ENCODE results near the gene BICDL1. TPM values are rescaled to one million over a fixed set of nuclear protein-coding genes. Genes with fewer than 3 reads are reported as not detected.

Gene BICDL1
- total and polyA plus RNA-seq, 2 donors (not counting 3 experiments of a cell fraction or from before 2014, with no cell fraction given), result 0.19 TPM; not detected in 1

DNA sequence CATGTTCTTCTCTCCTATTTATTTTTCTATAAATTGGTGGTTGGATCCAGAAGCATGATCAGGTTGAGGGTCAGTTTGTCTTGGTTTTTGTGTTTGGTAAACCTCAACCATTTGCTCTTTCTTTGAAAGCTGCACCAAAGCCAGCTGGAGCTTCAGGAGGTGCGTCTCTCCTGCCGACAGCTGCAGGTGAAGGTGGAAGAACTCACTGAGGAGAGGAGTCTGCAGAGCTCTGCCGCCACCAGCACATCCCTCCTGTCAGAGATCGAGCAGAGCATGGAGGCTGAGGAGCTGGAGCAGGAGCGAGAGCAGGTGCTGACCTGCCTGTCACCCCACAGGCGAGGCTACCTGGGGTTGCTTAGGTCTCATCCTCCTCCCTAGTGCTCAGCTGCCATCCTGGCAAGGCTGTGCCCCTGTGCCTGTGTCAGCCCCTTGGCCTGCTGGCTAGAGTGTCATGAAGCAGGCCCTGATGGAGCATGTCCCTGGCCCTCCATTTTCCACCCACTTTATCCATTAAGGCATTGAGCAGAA is 82.5 kb downstream of the BICDL1 start:
- Histone ChIP-seq H3K79me2 (ENCODE audit: control insufficient read depth, insufficient read depth, low read length) (no peaks in the 10 kb centered on the region), H3K9ac (replicated peaks; ENCODE audit: extremely low read depth, insufficient read depth, low read length) (no peak overlapping the region), H4K20me1 (replicated peaks; ENCODE audit: control insufficient read depth, extremely low read depth, insufficient read depth, low read length) (no peaks in the 10 kb centered on the region), H3K27me3 (ENCODE audit: control insufficient read depth in 2 of 2, insufficient read depth in 2 of 2, low read length in 2 of 2) (peaks cover 2 to 3% of the 10 kb centered on the region in 2 experiments), H3K4me2 (ENCODE audit: insufficient read depth, low read length) (no peak overlapping the region), H3K27ac (ENCODE audit: insufficient read depth, low read depth, low read length) (no peak overlapping the region), H3K36me3 (ENCODE audit: control insufficient read depth in 2 of 2, extremely low read depth in 1 of 2, insufficient read depth in 2 of 2, low read length in 2 of 2) (no peaks in the 10 kb centered on the region), H3K4me1 (ENCODE audit: control insufficient read depth, extremely low read depth, insufficient read depth, low read length) (no peaks in the 10 kb centered on the region), H3K9me1 (replicated peaks; ENCODE audit: control insufficient read depth, extremely low read depth, insufficient read depth, low read length) (no peaks in the 10 kb centered on the region), H3K4me3 (replicated peaks in 1 of 3; ENCODE audit: insufficient read depth in 1 of 3, low read depth in 1 of 3, low read length in 3 of 3) (no peak overlapping the region), H2AFZ (ENCODE audit: low read depth, low read length) (no peak overlapping the region), H3K9me3 (replicated peaks; ENCODE audit: control insufficient read depth, insufficient read depth, low read length) (no peaks in the 10 kb centered on the region)
- dilution Hi-C loops (cut with MboI; ENCODE audit: extremely low pct_ligation_motif_present, low sequenced_read_pairs) (no loop called here), intact Hi-C loops (cut with micrococcal nuclease) (no loop called here)
- CTCF ChIA-PET, result no interaction called here
- POLR2A ChIA-PET, result no interaction called here
- DNase-seq (ENCODE audit: low read depth, low spot score) (no peak), FAIRE-seq (no peak)
- no TSS peak for BruUV-seq (replicated peaks)
- TF ChIP-seq POLR2A (IDR thresholded peaks at IDR 0.05; ENCODE audit: low read depth, low read length) (no peak), JUN (IDR thresholded peaks at IDR 0.05; ENCODE audit: borderline replicate concordance, insufficient read depth, insufficient read length, low read depth) (no peak), POLR2AphosphoS5 (IDR thresholded peaks at IDR 0.05; ENCODE audit: insufficient read depth, low read depth, low read length) (no peak)

DNA sequence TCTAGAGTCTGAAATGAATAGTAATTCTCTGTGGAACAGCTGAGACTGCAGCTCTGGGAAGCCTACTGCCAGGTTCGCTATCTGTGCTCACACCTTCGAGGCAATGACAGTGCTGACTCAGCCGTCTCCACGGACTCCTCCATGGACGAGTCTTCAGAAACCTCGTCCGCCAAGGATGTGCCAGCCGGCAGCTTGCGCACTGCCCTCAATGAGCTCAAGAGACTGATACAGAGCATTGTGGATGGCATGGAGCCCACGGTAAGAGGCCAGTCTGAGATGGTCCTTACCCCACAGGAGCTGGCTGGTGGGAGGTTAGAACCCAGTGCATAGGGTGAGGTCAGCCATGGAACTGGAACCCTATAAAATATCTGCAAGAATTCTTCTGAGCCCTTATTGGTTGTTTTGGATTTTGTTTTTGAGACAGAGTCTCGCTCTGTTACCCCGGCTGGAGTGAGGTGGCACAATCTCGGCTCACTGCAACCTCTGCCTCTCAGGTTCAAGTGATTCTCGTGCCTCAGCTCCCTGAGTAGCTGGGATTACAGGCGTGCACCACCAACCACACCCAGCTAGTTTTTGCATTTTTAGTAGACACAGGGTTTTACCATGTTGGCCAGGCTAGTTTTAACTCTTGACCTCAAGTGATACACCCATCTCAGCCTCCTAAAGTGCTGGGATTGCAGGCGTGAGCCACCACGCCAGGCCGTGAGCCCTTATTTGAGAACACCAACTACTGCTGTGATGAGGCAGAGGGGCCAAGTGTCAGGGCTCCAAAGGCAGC is 83.6 kb downstream of the BICDL1 start:
- Histone ChIP-seq H3K36me3 (ENCODE audit: control insufficient read depth in 2 of 2, extremely low read depth in 1 of 2, insufficient read depth in 2 of 2, low read length in 2 of 2) (no peaks in the 10 kb centered on the region), H3K9ac (replicated peaks; ENCODE audit: extremely low read depth, insufficient read depth, low read length) (no peak overlapping the region), H3K4me3 (replicated peaks in 1 of 3; ENCODE audit: insufficient read depth in 1 of 3, low read depth in 1 of 3, low read length in 3 of 3) (no peak overlapping the region), H3K9me1 (replicated peaks; ENCODE audit: control insufficient read depth, extremely low read depth, insufficient read depth, low read length) (no peaks in the 10 kb centered on the region), H3K27ac (ENCODE audit: insufficient read depth, low read depth, low read length) (no peak overlapping the region), H4K20me1 (replicated peaks; ENCODE audit: control insufficient read depth, extremely low read depth, insufficient read depth, low read length) (no peaks in the 10 kb centered on the region), H3K9me3 (replicated peaks; ENCODE audit: control insufficient read depth, insufficient read depth, low read length) (no peaks in the 10 kb centered on the region), H3K79me2 (ENCODE audit: control insufficient read depth, insufficient read depth, low read length) (no peaks in the 10 kb centered on the region), H3K27me3 (ENCODE audit: control insufficient read depth in 2 of 2, insufficient read depth in 2 of 2, low read length in 2 of 2) (peaks cover 0 to 1% of the 10 kb centered on the region in 2 experiments), H3K4me2 (ENCODE audit: insufficient read depth, low read length) (no peak overlapping the region), H2AFZ (ENCODE audit: low read depth, low read length) (no peak overlapping the region), H3K4me1 (ENCODE audit: control insufficient read depth, extremely low read depth, insufficient read depth, low read length) (no peaks in the 10 kb centered on the region)
- no peak for FAIRE-seq
- BruUV-seq (replicated peaks), result no TSS peak
- CTCF ChIA-PET, result interaction anchor here (0.8 to 1.4 kb wide), 3 partner anchors 8 to 15 kb away, joined by 3 to 5 read pairs (median 3); no protein-coding TSS in a partner anchor
- TF ChIP-seq, protein P1, sequence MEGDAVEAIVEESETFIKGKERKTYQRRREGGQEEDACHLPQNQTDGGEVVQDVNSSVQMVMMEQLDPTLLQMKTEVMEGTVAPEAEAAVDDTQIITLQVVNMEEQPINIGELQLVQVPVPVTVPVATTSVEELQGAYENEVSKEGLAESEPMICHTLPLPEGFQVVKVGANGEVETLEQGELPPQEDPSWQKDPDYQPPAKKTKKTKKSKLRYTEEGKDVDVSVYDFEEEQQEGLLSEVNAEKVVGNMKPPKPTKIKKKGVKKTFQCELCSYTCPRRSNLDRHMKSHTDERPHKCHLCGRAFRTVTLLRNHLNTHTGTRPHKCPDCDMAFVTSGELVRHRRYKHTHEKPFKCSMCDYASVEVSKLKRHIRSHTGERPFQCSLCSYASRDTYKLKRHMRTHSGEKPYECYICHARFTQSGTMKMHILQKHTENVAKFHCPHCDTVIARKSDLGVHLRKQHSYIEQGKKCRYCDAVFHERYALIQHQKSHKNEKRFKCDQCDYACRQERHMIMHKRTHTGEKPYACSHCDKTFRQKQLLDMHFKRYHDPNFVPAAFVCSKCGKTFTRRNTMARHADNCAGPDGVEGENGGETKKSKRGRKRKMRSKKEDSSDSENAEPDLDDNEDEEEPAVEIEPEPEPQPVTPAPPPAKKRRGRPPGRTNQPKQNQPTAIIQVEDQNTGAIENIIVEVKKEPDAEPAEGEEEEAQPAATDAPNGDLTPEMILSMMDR (IDR thresholded peaks at IDR 0.05; ENCODE audit: extremely low read depth in 1 of 2, insufficient read depth in 1 of 2, low read depth in 1 of 2, low read length in 2 of 2), result no peak
- no peak for TF ChIP-seq GATA2 (IDR thresholded peaks at IDR 0.05; ENCODE audit: insufficient read depth, insufficient read length, low read depth, low read length)
- no peak for TF ChIP-seq FOS (IDR thresholded peaks at IDR 0.05; ENCODE audit: borderline replicate concordance, insufficient read depth, low read length)
- no peak for TF ChIP-seq EZH2 (IDR thresholded peaks at IDR 0.05; ENCODE audit: borderline replicate concordance, low read depth, low read length, severe bottlenecking)
- TF ChIP-seq MYC (IDR thresholded peaks at IDR 0.05; ENCODE audit: low read depth, low read length), result no peak
- TF ChIP-seq, protein P2, sequence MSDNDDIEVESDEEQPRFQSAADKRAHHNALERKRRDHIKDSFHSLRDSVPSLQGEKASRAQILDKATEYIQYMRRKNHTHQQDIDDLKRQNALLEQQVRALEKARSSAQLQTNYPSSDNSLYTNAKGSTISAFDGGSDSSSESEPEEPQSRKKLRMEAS (IDR thresholded peaks at IDR 0.05; ENCODE audit: insufficient read depth, insufficient read length), result no peak
- no peak for TF ChIP-seq POLR2AphosphoS5 (IDR thresholded peaks at IDR 0.05; ENCODE audit: insufficient read depth, low read depth, low read length)
- TF ChIP-seq JUN (IDR thresholded peaks at IDR 0.05; ENCODE audit: borderline replicate concordance, insufficient read depth, insufficient read length, low read depth), result no peak
- no peak for TF ChIP-seq POLR2A (IDR thresholded peaks at IDR 0.05; ENCODE audit: low read depth, low read length)
- intact Hi-C loops (cut with micrococcal nuclease), result no loop called here
- dilution Hi-C loops (cut with MboI; ENCODE audit: extremely low pct_ligation_motif_present, low sequenced_read_pairs), result no loop called here
- no peak for DNase-seq (ENCODE audit: low read depth, low spot score)
- POLR2A ChIA-PET, result no interaction called here

Data from endothelial cell of umbilical vein (primary cell).